ENCODE results near the gene HPCAL4. TPM values are rescaled to one million over a fixed set of nuclear protein-coding genes. Genes with fewer than 3 reads are reported as not detected.

Gene HPCAL4
- total and polyA plus RNA-seq, 9 of the 15 experiments (the other 6 are each of a cell fraction or from before 2014, with no cell fraction given) = 0.01 to 0.04 (median 0.04) TPM; not detected in 4

DNA sequence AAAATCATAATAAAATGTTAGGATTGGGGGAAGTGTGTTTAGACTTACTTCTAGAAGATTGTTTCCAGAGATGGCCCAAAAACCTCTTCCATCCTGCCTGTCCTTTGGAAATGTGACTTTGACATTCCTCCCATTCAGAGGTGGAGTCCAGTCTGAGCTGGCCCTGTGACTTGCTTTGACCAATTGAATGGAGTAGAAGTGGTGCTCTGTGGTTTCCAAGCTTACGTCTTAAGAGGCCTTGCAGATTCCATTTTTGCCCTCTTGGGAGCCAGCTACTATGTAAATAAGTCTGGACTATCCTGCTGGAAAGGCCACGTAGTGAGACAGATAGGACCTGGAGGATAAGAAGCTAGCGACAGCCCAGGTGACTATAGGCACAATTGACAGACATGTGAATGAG is 18.0 kb downstream of the HPCAL4 start:
- peaks cover 15 to 18% of the 10 kb centered on the region in 2 experiments for H3K4me1 ChIP-seq (replicated peaks in 1 of 2; ENCODE audit: control insufficient read depth in 2 of 2, insufficient read depth in 2 of 2, low read length in 2 of 2)
- no TSS peak for BruUV-seq (replicated peaks)
- POLR2A ChIA-PET = interaction anchor here (0.5 to 1.5 kb wide), 7 partner anchors 9 to 961 kb away, joined by 3 to 4 read pairs (median 3); partner anchors contain the start of gene PPIE
- peaks cover 21 to 42% of the 10 kb centered on the region in 2 experiments; a peak in 3 of 5 replicates for H3K27me3 ChIP-seq (ENCODE audit: control insufficient read depth in 2 of 2, insufficient read depth in 2 of 2, low read length in 2 of 2)
- no peak overlapping the region for H3K4me3 ChIP-seq
- DNase-seq (ENCODE audit: extremely low read depth in 1 of 4, low spot score in 3 of 4) (no peak), ATAC-seq (no peak), FAIRE-seq (no peak)
- H4K20me1 ChIP-seq (replicated peaks; ENCODE audit: control insufficient read depth, insufficient read depth, low read length) = 0 out of 2 replicates have a peak, but pooled peaks cover 6% of the 10 kb centered on the region
- no peaks in the 10 kb centered on the region for H3K9me3 ChIP-seq (replicated peaks; ENCODE audit: control insufficient read depth, insufficient read depth, low read depth, low read length)
- 29% methylated on average over 3 of the region's 3 CpGs for WGBS (ENCODE audit: insufficient coverage, low coverage, missing lambda C conversion rate)
- intact Hi-C loops (cut with micrococcal nuclease) (loop anchor here (5.0 kb wide), 1 partner anchor 49 kb away; no protein-coding TSS in a partner anchor), in situ Hi-C loops (cut with MboI) (no loop called here)
- no peaks in the 10 kb centered on the region for H3K9me1 ChIP-seq (ENCODE audit: control insufficient read depth, insufficient read depth, low read length)
- H3K4me2 ChIP-seq (ENCODE audit: insufficient read depth, low read length) = no peak overlapping the region
- no peak overlapping the region for H3K27ac ChIP-seq (ENCODE audit: extremely low read depth, low read depth, low read length)
- CTCF ChIA-PET (ENCODE audit: low intra/inter-chr PET ratio) = interaction anchor here (2.1 to 2.7 kb wide), 2 partner anchors 47 to 126 kb away, joined by 9 to 24 read pairs; no protein-coding TSS in a partner anchor
- no peak overlapping the region for H2AFZ ChIP-seq (ENCODE audit: low read depth, low read length)
- H3K9ac ChIP-seq (ENCODE audit: insufficient read depth in 1 of 2, low read depth in 2 of 2, low read length in 2 of 2) = no peak overlapping the region
- no peaks in the 10 kb centered on the region for H3K36me3 ChIP-seq (ENCODE audit: control insufficient read depth, insufficient read depth, low read length)
- H3K79me2 ChIP-seq (ENCODE audit: control insufficient read depth, insufficient read depth, low read length) = no peaks in the 10 kb centered on the region
- TF ChIP-seq USF1 (CRISPR knock-in tag; IDR thresholded peaks at IDR 0.05) = peak; percentile 18; the same call in 1 of the 2 replicates
- no peak for TF ChIP-seq PTBP1 (IDR thresholded peaks at IDR 0.05; ENCODE audit: low read depth, low read length)

DNA sequence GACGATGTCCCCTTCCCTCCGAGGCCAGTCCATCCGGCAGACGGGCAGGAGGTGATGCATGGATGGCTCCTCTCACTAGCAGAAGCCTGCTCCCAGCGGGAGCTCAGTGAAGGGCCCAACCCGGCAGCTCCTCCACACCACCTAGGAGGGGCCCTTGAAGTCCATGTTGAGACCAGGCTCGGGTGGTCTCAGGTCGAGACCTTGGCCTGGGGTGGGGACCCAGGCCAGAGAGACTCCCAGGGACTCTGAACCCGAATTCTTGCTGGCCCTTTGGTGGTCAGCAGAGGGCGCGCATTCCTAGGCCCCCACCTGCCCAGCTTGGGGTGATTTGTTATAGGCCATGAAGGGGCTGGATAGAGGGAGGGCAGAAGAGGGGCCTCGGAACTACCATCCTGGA is 18.7 kb downstream of the HPCAL4 start:
- DNase-seq (ENCODE audit: extremely low read depth in 1 of 4, low spot score in 3 of 4) (peak; percentile 67 to 82 (median 79)), ATAC-seq (peak; percentile 89), FAIRE-seq (peak; percentile 46)
- Histone ChIP-seq H3K4me3 (no peak overlapping the region), H3K9me3 (replicated peaks; ENCODE audit: control insufficient read depth, insufficient read depth, low read depth, low read length) (no peaks in the 10 kb centered on the region), H3K36me3 (ENCODE audit: control insufficient read depth, insufficient read depth, low read length) (no peaks in the 10 kb centered on the region), H3K4me1 (replicated peaks in 1 of 2; ENCODE audit: control insufficient read depth in 2 of 2, insufficient read depth in 2 of 2, low read length in 2 of 2) (peaks cover 12 to 18% of the 10 kb centered on the region in 2 experiments), H3K9me1 (ENCODE audit: control insufficient read depth, insufficient read depth, low read length) (no peaks in the 10 kb centered on the region), H3K79me2 (ENCODE audit: control insufficient read depth, insufficient read depth, low read length) (no peaks in the 10 kb centered on the region), H3K27me3 (ENCODE audit: control insufficient read depth in 2 of 2, insufficient read depth in 2 of 2, low read length in 2 of 2) (peaks cover 21 to 47% of the 10 kb centered on the region in 2 experiments; a peak in 3 of 5 replicates), H3K27ac (ENCODE audit: extremely low read depth, low read depth, low read length) (no peak overlapping the region), H3K4me2 (ENCODE audit: insufficient read depth, low read length) (no peak overlapping the region), H3K9ac (ENCODE audit: insufficient read depth in 1 of 2, low read depth in 2 of 2, low read length in 2 of 2) (no peak overlapping the region; a peak in 1 of 4 replicates), H2AFZ (ENCODE audit: low read depth, low read length) (no peak overlapping the region), H4K20me1 (replicated peaks; ENCODE audit: control insufficient read depth, insufficient read depth, low read length) (0 out of 2 replicates have a peak, but pooled peaks cover 6% of the 10 kb centered on the region)
- in situ Hi-C loops (cut with MboI) = no loop called here
- POLR2A ChIA-PET = interaction anchor here (0.5 to 1.5 kb wide), 4 partner anchors 9 to 42 kb away, joined by 3 to 4 read pairs (median 4); no protein-coding TSS in a partner anchor
- WGBS (ENCODE audit: insufficient coverage, low coverage, missing lambda C conversion rate) = 10% methylated on average over 12 of the region's 12 CpGs
- CTCF ChIA-PET (ENCODE audit: low intra/inter-chr PET ratio) = interaction anchor here (2.1 to 2.7 kb wide), 2 partner anchors 47 to 127 kb away, joined by 9 to 24 read pairs; no protein-coding TSS in a partner anchor
- intact Hi-C loops (cut with micrococcal nuclease) = loop anchor here (5.0 kb wide), 1 partner anchor 50 kb away; no protein-coding TSS in a partner anchor
- BruUV-seq (replicated peaks) = no TSS peak
- TF ChIP-seq MTA2 (IDR thresholded peaks at IDR 0.05; ENCODE audit: low read depth) (no peak), HNRNPUL1 (IDR thresholded peaks at IDR 0.05; ENCODE audit: low read length) (no peak)
- TF ChIP-seq, protein P1, sequence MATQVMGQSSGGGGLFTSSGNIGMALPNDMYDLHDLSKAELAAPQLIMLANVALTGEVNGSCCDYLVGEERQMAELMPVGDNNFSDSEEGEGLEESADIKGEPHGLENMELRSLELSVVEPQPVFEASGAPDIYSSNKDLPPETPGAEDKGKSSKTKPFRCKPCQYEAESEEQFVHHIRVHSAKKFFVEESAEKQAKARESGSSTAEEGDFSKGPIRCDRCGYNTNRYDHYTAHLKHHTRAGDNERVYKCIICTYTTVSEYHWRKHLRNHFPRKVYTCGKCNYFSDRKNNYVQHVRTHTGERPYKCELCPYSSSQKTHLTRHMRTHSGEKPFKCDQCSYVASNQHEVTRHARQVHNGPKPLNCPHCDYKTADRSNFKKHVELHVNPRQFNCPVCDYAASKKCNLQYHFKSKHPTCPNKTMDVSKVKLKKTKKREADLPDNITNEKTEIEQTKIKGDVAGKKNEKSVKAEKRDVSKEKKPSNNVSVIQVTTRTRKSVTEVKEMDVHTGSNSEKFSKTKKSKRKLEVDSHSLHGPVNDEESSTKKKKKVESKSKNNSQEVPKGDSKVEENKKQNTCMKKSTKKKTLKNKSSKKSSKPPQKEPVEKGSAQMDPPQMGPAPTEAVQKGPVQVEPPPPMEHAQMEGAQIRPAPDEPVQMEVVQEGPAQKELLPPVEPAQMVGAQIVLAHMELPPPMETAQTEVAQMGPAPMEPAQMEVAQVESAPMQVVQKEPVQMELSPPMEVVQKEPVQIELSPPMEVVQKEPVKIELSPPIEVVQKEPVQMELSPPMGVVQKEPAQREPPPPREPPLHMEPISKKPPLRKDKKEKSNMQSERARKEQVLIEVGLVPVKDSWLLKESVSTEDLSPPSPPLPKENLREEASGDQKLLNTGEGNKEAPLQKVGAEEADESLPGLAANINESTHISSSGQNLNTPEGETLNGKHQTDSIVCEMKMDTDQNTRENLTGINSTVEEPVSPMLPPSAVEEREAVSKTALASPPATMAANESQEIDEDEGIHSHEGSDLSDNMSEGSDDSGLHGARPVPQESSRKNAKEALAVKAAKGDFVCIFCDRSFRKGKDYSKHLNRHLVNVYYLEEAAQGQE (IDR thresholded peaks at IDR 0.05; ENCODE audit: borderline replicate concordance) = peak; percentile 48; the same call in 1 of the 2 replicates
- TF ChIP-seq, protein P1 (CRISPR knock-in tag; IDR thresholded peaks at IDR 0.05; ENCODE audit: low read depth) = peak; percentile 19; the same call in 1 of the 2 replicates
